ENCODE data around the gene ZNF277. TPM values are rescaled to one million over a fixed set of nuclear protein-coding genes. Genes with fewer than 3 reads are reported as not detected.

The ZNF277 gene
- total RNA-seq, 1 experiment from 2014 or later, result 13.1 TPM

- no peak overlapping the region for H2BK15ac ChIP-seq (ENCODE audit: low read depth, low read length)
- H3K4me3 Mint-ChIP-seq, result no peak overlapping the region
- no peak overlapping the region for H3K27ac Mint-ChIP-seq
- DNase-seq, result no peak
- no peaks in the 10 kb centered on the region for H3K79me1 ChIP-seq (ENCODE audit: insufficient read depth, low read depth, low read length, poor library complexity, severe bottlenecking)
- H2BK5ac ChIP-seq (ENCODE audit: insufficient read length, low read length), result no peak overlapping the region
- H3K14ac ChIP-seq (ENCODE audit: insufficient read depth, low read length), result no peak overlapping the region
- H3K27me3 Mint-ChIP-seq (ENCODE audit: low read depth), result no peaks in the 10 kb centered on the region
- no peaks in the 10 kb centered on the region for H3K36me3 Mint-ChIP-seq (ENCODE audit: insufficient read depth in 1 of 3, low read depth in 3 of 3)
- no peak overlapping the region for H2AFZ ChIP-seq (ENCODE audit: low read length)
- H4K20me1 ChIP-seq (ENCODE audit: control insufficient read depth, insufficient read depth, insufficient read length), result no peaks in the 10 kb centered on the region
- no peak for TF ChIP-seq CTCF (conservative IDR thresholded peaks at IDR 0.05)
- H3K79me2 ChIP-seq (ENCODE audit: insufficient read depth, low read length), result no peaks in the 10 kb centered on the region
- no peak overlapping the region for H3K23ac ChIP-seq (ENCODE audit: insufficient read length, low read depth, low read length)
- H2AK5ac ChIP-seq (ENCODE audit: insufficient read length, low read length), result no peak overlapping the region
- no peak overlapping the region for H2BK12ac ChIP-seq (ENCODE audit: insufficient read length, low read depth, low read length)
- no peak overlapping the region for H2BK120ac ChIP-seq (ENCODE audit: low read depth, low read length, poor library complexity, severe bottlenecking)
- no peak overlapping the region for H3K18ac ChIP-seq (ENCODE audit: insufficient read length, low read depth, low read length)
- H4K8ac ChIP-seq (replicated peaks; ENCODE audit: insufficient read length, low read depth, low read length), result no peak overlapping the region
- no peak overlapping the region for H4K91ac ChIP-seq (ENCODE audit: insufficient read length, low read depth, low read length)
- no peaks in the 10 kb centered on the region for H3K23me2 ChIP-seq (ENCODE audit: insufficient read length, low read depth, low read length, poor library complexity, severe bottlenecking)
- no peak overlapping the region for H3T11ph ChIP-seq (ENCODE audit: low read length)
- H3K9ac ChIP-seq (ENCODE audit: extremely low read depth, insufficient read length, low read length), result no peak overlapping the region
- no CpG with 5 or more reads among the region's 1 CpG for WGBS (ENCODE audit: extremely low coverage, insufficient read length, low lambda C conversion rate)
- H3K27me3 ChIP-seq (ENCODE audit: insufficient read depth, low read length), result no peaks in the 10 kb centered on the region
- no peaks in the 10 kb centered on the region for H3K9me3 ChIP-seq (ENCODE audit: control insufficient read depth, low read depth, low read length)
- no peak overlapping the region for H3K56ac ChIP-seq (ENCODE audit: insufficient read length, low read depth, low read length)
- peaks cover 5 to 6% of the 10 kb centered on the region in 2 experiments; a peak in 3 of 4 replicates for H3K4me1 Mint-ChIP-seq
- H3K9me3 Mint-ChIP-seq, result no peaks in the 10 kb centered on the region
- no peaks in the 10 kb centered on the region; the same call in 1 of the 2 replicates for H3K4me1 ChIP-seq (ENCODE audit: insufficient read depth, low read length)
- H3K4ac ChIP-seq (ENCODE audit: low read depth, low read length), result no peak overlapping the region
- H3K4me2 ChIP-seq (ENCODE audit: insufficient read depth, insufficient read length, low read length), result no peak overlapping the region
- H2BK20ac ChIP-seq (ENCODE audit: low read depth, low read length, poor library complexity, severe bottlenecking), result no peak overlapping the region
- H3K27ac ChIP-seq (ENCODE audit: insufficient read length, low read depth, low read length), result no peak overlapping the region
- no peak overlapping the region for H4K5ac ChIP-seq (ENCODE audit: insufficient read length, low read depth, low read length)
Observed at GRCh38 chr7:112372101-112372500, 165.6 kb downstream of the ZNF277 start.

Data from H9 (cell line).